Muscle of leg (tissue), 11 donors: ENCODE data around the gene RNF145. TPM values are rescaled to one million over a fixed set of nuclear protein-coding genes. Genes with fewer than 3 reads are reported as not detected.
"Not testable (repeated sequence)": the region's sequence is repeated elsewhere in the genome, so short reads cannot be mapped to it uniquely, and the experiment has no call there.

Experiments
- DNase-seq: peaks from one replicate; pipeline ENCODE4 v3.0.0; 2013
- H3K27ac ChIP-seq: one replicate; pipeline ENCODE4 v1.5.1; 2013; ENCODE audit warnings: mild to moderate bottlenecking, low read length, control low read depth
- H3K27me3 ChIP-seq: one replicate; pipeline ENCODE4 v1.6.1; 2013; ENCODE audit warnings: low read length; ENCODE audit not compliant: control insufficient read depth, insufficient read depth
- H3K36me3 ChIP-seq: one replicate; pipeline ENCODE4 v1.6.1; 2013; ENCODE audit warnings: low read length; ENCODE audit not compliant: control insufficient read depth, insufficient read depth
- H3K4me1 ChIP-seq: one replicate; pipeline ENCODE4 v1.6.1; 2013; ENCODE audit warnings: low read length; ENCODE audit not compliant: control insufficient read depth, insufficient read depth
- H3K4me3 ChIP-seq: one replicate; pipeline ENCODE4 v1.5.1; 2013; ENCODE audit warnings: low read length, control low read depth
- H3K9me3 ChIP-seq: replicated peaks from 2 replicates; pipeline ENCODE4 v1.6.1; 2013; ENCODE audit warnings: low read depth, low read length; ENCODE audit not compliant: control insufficient read depth
- WGBS: methylation state at CpG from one replicate; pipeline ENCODE4 v1.1.5; 2013; ENCODE audit warnings: missing lambda C conversion rate; ENCODE audit not compliant: insufficient coverage; 5-methylcytosine and 5-hydroxymethylcytosine counted together
- polyA plus RNA-seq, 8 donors: library from polyadenylated mRNA; unstranded; fragments of 120-200 nt; gene quantifications; one replicate each; pipeline versions ENCODE4 v1.2.1 to v1.2.3, GENCODE V29; 2013; ENCODE audit warnings: inconsistent platforms in 1 of 8, low replicate concordance in 1 of 8; ENCODE audit not compliant: insufficient read length in 8 of 8, insufficient read depth in 1 of 8
- total RNA-seq: library from RNA; stranded (reverse); fragments of 120-200 nt; gene quantifications from one replicate; pipeline ENCODE4 v1.2.4, GENCODE V29; 2013

Gene RNF145
- total and polyA plus RNA-seq, 9 donors = 23.0 to 63.6 (median 36.4) TPM

DNA sequence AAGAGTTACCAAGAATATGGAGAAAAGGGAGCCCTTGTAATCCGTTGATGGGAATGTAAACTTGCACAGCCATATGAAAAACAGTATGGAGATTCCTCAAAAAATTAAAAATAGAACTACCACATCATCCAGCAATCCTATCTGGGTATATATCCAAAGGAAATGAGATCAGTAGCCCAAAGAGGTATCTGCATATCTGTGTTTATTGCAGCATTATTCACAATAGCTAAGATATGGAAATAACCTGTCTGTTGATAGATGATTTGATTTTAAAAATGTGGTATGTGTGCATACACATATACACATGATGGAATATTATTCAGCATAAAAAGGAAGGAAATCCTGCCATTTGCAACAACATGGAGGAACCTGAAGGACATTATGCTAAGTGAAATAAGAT is 61.4 kb downstream of the RNF145 start:
- no peak overlapping the region for H3K4me3 ChIP-seq
- no peak overlapping the region for H3K27ac ChIP-seq
- H3K9me3 ChIP-seq = no peaks in the 10 kb centered on the region
- H3K4me1 ChIP-seq = no peaks in the 10 kb centered on the region
- no peak for DNase-seq
- no CpG with 5 or more reads among the region's 1 CpG for WGBS
- no peaks in the 10 kb centered on the region for H3K36me3 ChIP-seq
- no peaks in the 10 kb centered on the region for H3K27me3 ChIP-seq

DNA sequence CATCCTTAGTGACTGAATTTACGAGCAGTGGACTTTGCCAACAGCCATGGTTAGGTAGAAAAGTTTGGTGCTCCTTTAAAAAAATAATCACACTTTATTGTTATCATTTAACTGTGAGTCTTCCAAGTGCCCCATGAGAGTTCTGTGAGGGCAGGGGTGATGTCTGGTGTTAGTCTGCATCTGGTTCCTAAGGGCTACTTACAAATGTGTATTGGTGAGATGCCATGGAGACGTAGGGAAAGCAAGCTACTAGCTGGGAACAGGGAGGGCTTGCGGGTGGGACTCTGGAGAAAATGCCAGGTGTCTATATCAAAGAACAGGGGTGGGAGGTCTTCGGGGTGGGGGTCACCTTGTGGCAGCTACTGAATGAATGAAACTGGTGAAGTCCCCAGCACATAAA is 62.5 kb downstream of the RNF145 start:
- no peaks in the 10 kb centered on the region for H3K9me3 ChIP-seq
- no peak overlapping the region for H3K4me3 ChIP-seq
- no peak for DNase-seq
- H3K27me3 ChIP-seq = no peaks in the 10 kb centered on the region
- WGBS = 13% methylated on average over 1 of the region's 4 CpGs
- no peak overlapping the region for H3K27ac ChIP-seq
- H3K4me1 ChIP-seq = no peaks in the 10 kb centered on the region
- no peaks in the 10 kb centered on the region for H3K36me3 ChIP-seq

DNA sequence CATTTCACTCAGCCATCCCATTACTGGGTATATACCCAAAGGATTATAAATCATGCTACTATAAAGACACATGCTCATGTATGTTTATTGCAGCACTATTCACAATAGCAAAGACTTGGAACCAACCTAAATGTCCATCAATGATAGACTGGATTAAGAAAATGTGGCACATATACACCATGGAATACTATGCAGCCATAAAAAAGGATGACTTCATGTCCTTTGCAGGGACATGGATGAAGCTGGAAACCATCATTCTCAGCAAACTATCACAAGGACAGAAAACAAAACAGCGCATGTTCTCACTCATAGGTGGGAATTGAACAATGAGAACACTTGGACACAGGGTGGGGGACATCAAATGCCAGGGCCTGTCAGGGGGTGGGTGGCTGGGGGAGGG is 64.2 kb downstream of the RNF145 start:
- H3K27ac ChIP-seq, H3K27me3 ChIP-seq, H3K9me3 ChIP-seq, H3K36me3 ChIP-seq, H3K4me3 ChIP-seq, H3K4me1 ChIP-seq, DNase-seq: not testable (repeated sequence)
- WGBS = no CpG with 5 or more reads among the region's 1 CpG

DNA sequence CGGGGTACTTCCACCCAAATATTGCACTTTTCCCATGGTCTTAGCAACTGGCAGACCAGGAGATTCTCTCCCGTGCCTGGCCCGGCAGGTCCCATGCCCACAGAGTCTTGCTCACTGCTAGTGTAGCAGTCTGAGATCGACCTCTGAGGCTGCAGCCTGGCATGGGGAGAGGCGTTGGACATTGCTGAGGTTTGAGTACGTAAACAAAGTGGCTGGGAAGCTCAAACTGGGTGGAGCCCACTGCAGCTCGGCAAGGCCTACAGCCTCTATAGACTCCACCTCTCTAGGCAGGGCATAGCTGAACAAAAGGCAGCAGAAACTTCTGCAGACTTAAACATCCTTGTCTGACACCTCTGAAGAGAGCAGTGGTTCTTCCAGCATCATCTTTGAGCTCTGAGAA is 69.6 kb downstream of the RNF145 start:
- WGBS = 75% methylated on average over 5 of the region's 7 CpGs
- Histone ChIP-seq H3K27ac (no peak overlapping the region), H3K36me3 (no peaks in the 10 kb centered on the region), H3K4me3 (no peak overlapping the region), H3K9me3 (no peaks in the 10 kb centered on the region), H3K4me1 (no peaks in the 10 kb centered on the region), H3K27me3 (no peaks in the 10 kb centered on the region)
- no peak for DNase-seq

DNA sequence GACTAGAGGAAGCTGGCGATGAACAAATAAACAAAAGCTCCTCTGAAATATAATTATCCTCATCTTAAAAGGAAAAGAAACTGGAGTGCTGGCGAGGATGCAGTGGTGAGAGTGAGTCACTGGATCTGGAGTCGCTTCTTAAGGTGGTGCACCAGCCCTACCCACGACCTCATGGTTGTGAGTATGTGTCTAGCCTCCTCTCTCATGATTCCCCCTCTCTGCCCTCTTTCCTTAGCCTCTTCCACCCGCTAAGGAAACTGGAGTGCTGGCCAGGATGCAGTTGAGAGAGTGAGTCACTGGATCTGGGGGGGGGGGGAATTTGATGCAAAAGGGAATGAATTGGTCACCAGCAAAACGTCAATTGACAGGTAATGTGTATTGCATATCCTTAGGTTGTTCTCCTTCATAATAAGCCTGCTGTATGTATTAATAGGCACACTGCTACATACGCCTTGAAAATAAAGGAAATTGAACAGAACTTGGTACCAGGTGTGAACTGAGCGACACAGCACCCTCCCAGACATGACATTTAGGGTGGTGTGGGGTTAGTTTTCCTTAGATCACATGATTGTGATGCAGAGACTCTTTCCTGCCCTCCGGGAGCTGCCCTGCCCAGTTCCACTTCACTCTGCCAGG is 73.3 kb downstream of the RNF145 start:
- Histone ChIP-seq H3K9me3 (no peaks in the 10 kb centered on the region), H3K4me1 (no peaks in the 10 kb centered on the region), H3K27me3 (no peaks in the 10 kb centered on the region), H3K36me3 (no peaks in the 10 kb centered on the region), H3K27ac (no peak overlapping the region), H3K4me3 (no peak overlapping the region)
- WGBS = no CpG with 5 or more reads among the region's 9 CpGs
- no peak for DNase-seq

DNA sequence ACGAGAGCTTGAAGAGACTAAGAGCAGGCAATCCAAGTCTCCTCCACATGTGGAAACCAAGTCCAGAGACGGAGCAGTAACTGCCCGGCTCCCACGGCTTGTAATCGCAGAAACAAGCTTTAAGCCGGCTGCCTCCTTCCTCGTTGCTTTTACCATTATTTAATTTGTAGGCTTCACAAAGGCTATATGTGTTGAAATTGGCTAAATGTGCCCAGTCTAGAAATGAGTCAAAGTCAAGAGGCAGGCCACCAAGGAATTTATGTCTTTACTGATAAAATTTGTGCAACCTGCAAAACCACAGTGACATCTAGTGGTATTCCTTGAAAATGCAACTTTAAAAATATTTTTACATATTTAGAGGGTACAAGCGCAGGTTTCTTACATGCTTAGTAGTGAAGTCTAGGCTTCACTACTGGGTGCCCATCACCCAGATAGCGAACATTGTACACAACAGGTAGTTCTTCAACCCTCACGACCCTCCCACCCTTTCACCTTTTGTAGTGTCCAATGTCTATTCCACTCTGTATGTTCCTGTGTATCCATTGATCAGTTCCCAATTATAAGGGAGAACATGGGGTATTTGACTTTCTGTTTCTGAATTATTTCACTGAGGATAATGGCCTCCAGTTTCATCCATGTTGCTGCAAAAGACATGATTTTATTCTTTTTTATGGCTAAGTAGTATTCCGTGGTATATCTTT is 76.2 kb downstream of the RNF145 start:
- Histone ChIP-seq H3K27ac (no peak overlapping the region), H3K4me1 (no peaks in the 10 kb centered on the region), H3K36me3 (no peaks in the 10 kb centered on the region), H3K4me3 (no peak overlapping the region), H3K9me3 (no peaks in the 10 kb centered on the region), H3K27me3 (no peaks in the 10 kb centered on the region)
- WGBS = no CpG with 5 or more reads among the region's 11 CpGs
- DNase-seq = peak; percentile 64

DNA sequence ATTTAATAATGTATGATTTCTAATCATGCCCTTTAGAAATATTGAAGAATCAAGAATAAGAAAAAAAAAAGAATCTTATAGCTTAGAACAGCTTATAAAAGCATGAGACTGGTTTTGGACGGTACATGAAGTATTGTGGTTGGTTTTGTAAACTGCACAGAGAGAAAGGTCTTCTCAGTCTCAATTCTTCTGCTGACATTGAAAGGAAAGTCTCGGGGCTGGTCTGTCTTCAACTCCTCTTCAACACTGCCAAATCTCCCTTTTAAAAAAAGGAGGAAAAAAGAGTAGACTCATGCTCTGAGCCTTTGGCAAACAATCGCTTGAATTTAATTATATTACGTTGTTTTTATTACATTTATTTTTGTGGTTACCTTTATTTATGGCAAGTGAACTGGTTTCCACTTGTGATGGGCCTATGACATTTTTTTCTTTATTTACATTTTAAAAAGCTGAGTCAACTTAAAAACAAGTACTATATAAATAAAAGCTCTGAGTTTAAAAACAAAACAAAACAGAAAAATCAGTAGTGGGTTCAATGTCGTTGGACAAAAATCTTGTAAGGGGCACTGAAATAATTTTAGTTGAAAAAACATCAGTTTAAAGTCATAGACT is 76.8 kb downstream of the RNF145 start:
- Histone ChIP-seq H3K4me3 (no peak overlapping the region), H3K9me3 (no peaks in the 10 kb centered on the region), H3K36me3 (no peaks in the 10 kb centered on the region), H3K27me3 (no peaks in the 10 kb centered on the region), H3K4me1 (no peaks in the 10 kb centered on the region), H3K27ac (no peak overlapping the region)
- WGBS = no CpG with 5 or more reads among the region's 5 CpGs
- peak; percentile 31 for DNase-seq

DNA sequence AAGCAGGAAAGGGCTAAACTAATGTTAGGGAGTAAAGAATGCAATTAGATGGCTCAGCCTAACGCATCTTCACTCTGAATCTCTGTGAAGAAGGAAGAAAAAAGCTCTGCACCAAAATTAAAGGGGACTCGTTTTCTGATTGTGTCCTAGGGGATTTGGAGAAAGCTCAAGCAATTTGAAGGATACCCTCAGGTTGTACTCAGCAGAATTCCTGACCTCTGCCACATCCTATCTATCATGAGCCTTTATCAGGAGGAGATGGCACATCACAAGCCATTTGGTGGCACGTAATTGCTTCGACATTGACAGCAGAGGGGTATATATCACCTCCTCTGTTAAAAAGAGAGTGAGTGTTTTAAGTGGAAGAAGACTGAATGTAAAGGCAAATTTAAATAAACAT is 77.4 kb downstream of the RNF145 start:
- Histone ChIP-seq H3K27me3 (no peaks in the 10 kb centered on the region), H3K9me3 (no peaks in the 10 kb centered on the region), H3K27ac (no peak overlapping the region), H3K4me1 (no peaks in the 10 kb centered on the region), H3K36me3 (no peaks in the 10 kb centered on the region), H3K4me3 (no peak overlapping the region)
- 80% methylated on average over 1 of the region's 4 CpGs for WGBS
- DNase-seq = no peak

DNA sequence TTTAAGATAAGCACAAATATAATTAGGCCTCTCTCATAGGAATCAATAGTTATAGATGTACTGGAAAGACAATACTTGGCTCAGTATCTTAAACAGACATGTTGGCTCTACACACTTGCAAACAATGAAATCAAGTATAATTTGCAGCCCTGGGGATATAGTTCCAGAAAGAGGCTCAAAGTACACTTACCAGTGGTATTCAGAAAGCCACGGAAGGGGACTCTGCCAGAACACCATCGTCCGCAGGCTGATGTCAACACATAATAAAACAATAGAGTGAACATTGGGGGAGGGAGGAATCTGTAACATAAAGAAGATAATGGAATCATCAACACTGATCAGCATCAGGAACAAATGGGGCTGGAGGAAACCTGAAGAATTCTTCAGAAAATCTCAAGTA is 78.5 kb downstream of the RNF145 start:
- H3K4me1 ChIP-seq = no peaks in the 10 kb centered on the region
- H3K27ac ChIP-seq = no peak overlapping the region
- no peak overlapping the region for H3K4me3 ChIP-seq
- H3K27me3 ChIP-seq = no peaks in the 10 kb centered on the region
- H3K36me3 ChIP-seq = no peaks in the 10 kb centered on the region
- H3K9me3 ChIP-seq = no peaks in the 10 kb centered on the region
- no CpG with 5 or more reads among the region's 3 CpGs for WGBS
- peak; percentile 60 for DNase-seq

DNA sequence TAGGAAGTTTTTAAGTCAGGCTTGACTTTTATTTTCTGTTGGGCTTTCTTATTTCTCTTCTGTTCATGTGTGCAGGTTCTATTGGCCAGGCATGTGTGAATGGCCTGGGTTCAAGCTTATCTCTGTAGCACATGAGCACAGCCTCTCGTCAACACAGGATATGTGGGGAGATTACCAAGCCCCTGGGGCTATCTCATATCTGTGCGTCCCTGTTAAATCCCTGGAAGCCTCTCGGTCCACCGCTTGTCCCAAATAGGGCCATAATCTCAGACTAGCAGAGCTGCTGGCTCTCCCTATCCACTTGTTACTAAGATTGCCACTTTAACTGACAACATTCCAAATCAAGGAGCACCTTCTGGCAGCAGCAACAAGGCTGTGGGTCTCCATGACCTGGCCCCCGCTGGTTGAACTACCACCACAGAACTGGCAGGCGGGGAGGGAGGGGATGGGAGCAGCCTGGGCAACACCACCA is 81.2 kb downstream of the RNF145 start:
- 93% methylated on average over 4 of the region's 6 CpGs for WGBS
- Histone ChIP-seq H3K27ac (no peak overlapping the region), H3K36me3 (no peaks in the 10 kb centered on the region)

More for the DNA sequence above, 81.2 kb downstream of the RNF145 start:
- H3K4me3 ChIP-seq = no peak overlapping the region
- DNase-seq = no peak
- no peaks in the 10 kb centered on the region for H3K4me1 ChIP-seq
- no peaks in the 10 kb centered on the region for H3K27me3 ChIP-seq
- H3K9me3 ChIP-seq = no peaks in the 10 kb centered on the region
